GM12874 (cell line): ENCODE measurements around the gene ZMYM2.

Source experiments
- CTCF ChIP-seq: IDR thresholded peaks from 2 replicates; pipeline ENCODE4 v1.5.1; 2011; ENCODE audit warnings: low read depth, mild to moderate bottlenecking, control low read depth, low read length, moderate library complexity; ENCODE audit not compliant: insufficient read depth

ZMYM2 gene

GRCh38 chr13:20016649-20017364 is 58.3 kb downstream of the ZMYM2 start:
- TF ChIP-seq CTCF, result no peak

GRCh38 chr13:20017365-20017711 is 58.8 kb downstream of the ZMYM2 start:
- TF ChIP-seq CTCF, result no peak

GRCh38 chr13:20019043-20019442 is 60.5 kb downstream of the ZMYM2 start:
- no peak for TF ChIP-seq CTCF

- no peak for TF ChIP-seq CTCF
Observed at GRCh38 chr13:20024702-20025101, 66.2 kb downstream of the ZMYM2 start.

GRCh38 chr13:20028953-20029352 is 70.4 kb downstream of the ZMYM2 start:
- no peak for TF ChIP-seq CTCF

- TF ChIP-seq CTCF, result no peak
Observed at GRCh38 chr13:20033486-20033885, 75.0 kb downstream of the ZMYM2 start.

- no peak for TF ChIP-seq CTCF
Observed at GRCh38 chr13:20035130-20035529, 76.6 kb downstream of the ZMYM2 start.
